ACC112 (cell line): ENCODE measurements around the gene JAM3.
"Not testable (repeated sequence)": the region's sequence is repeated elsewhere in the genome, so short reads cannot be mapped to it uniquely, and the experiment has no call there.

ENCODE experiments used
- H2AFZ ChIP-seq: fragments of 200-600 bp; sonication (generic); one replicate; pipeline ENCODE4 v1.6.0; 2017; ENCODE audit warnings: antibody characterized with exemption, low read length; ENCODE audit not compliant: unreplicated experiment
- H3K27ac ChIP-seq: fragments of 200-600 bp; sonication (generic); 2 replicates; pipeline ENCODE4 v1.5.1; 2014; ENCODE audit warnings: low read depth, mild to moderate bottlenecking, antibody characterized with exemption, low read length, moderate library complexity
- H3K27me3 ChIP-seq: fragments of 200-600 bp; sonication (generic); 2 replicates; pipeline ENCODE4 v1.6.1; 2014; ENCODE audit warnings: mild to moderate bottlenecking, antibody characterized with exemption, low read length, moderate library complexity, mixed read lengths; ENCODE audit not compliant: insufficient read depth
- H3K36me3 ChIP-seq: fragments of 200-600 bp; sonication (generic); 2 replicates; pipeline ENCODE4 v1.6.1; 2016; ENCODE audit warnings: mild to moderate bottlenecking, antibody characterized with exemption, low read length, moderate library complexity, mixed read lengths; ENCODE audit not compliant: insufficient read depth
- H3K4me1 ChIP-seq: fragments of 200-600 bp; sonication (generic); one replicate; pipeline ENCODE4 v1.6.1; 2016; ENCODE audit warnings: low read length, mixed read lengths; ENCODE audit not compliant: insufficient read depth, unreplicated experiment, control insufficient read depth
- H3K4me3 ChIP-seq: fragments of 200-600 bp; sonication (generic); 2 replicates; pipeline ENCODE4 v1.5.1; 2014; ENCODE audit warnings: mild to moderate bottlenecking, low read depth, low read length
- H3K79me2 ChIP-seq: fragments of 200-600 bp; sonication (generic); one replicate; pipeline ENCODE4 v1.6.0; 2016; ENCODE audit warnings: low read length; ENCODE audit not compliant: control insufficient read depth, unreplicated experiment, insufficient read depth

Gene JAM3

GRCh38 chr11:134079317-134079716 is 10.4 kb downstream of the JAM3 start:
- Histone ChIP-seq H3K36me3 (no peaks in the 10 kb centered on the region), H3K27me3 (no peaks in the 10 kb centered on the region), H3K79me2 (peaks cover 6% of the 10 kb centered on the region), H2AFZ (no peak overlapping the region), H3K27ac (no peak overlapping the region), H3K4me3 (no peak overlapping the region), H3K4me1 (peaks cover 4% of the 10 kb centered on the region)

GRCh38 chr11:134081258-134081657 is 12.4 kb downstream of the JAM3 start:
- H3K36me3 ChIP-seq, H3K27me3 ChIP-seq, H3K4me3 ChIP-seq, H3K4me1 ChIP-seq, H2AFZ ChIP-seq, H3K79me2 ChIP-seq, H3K27ac ChIP-seq: not testable (repeated sequence)

GRCh38 chr11:134082990-134083389 is 14.1 kb downstream of the JAM3 start:
- Histone ChIP-seq H2AFZ (no peak overlapping the region), H3K4me1 (no peaks in the 10 kb centered on the region), H3K27ac (no peak overlapping the region), H3K79me2 (peaks cover 4% of the 10 kb centered on the region), H3K4me3 (no peak overlapping the region), H3K27me3 (no peaks in the 10 kb centered on the region), H3K36me3 (no peaks in the 10 kb centered on the region)

- H3K79me2 ChIP-seq = no peaks in the 10 kb centered on the region
Observed at GRCh38 chr11:134086376-134086775, 17.5 kb downstream of the JAM3 start.

GRCh38 chr11:134092006-134092405 is 23.1 kb downstream of the JAM3 start:
- H2AFZ ChIP-seq, H3K4me1 ChIP-seq, H3K4me3 ChIP-seq, H3K27ac ChIP-seq, H3K79me2 ChIP-seq, H3K36me3 ChIP-seq, H3K27me3 ChIP-seq: not testable (repeated sequence)

More at GRCh38 chr11:134086376-134086775, 17.5 kb downstream of the JAM3 start:
- H3K27me3 ChIP-seq = no peaks in the 10 kb centered on the region
- no peaks in the 10 kb centered on the region for H3K36me3 ChIP-seq
- no peak overlapping the region for H3K27ac ChIP-seq
- H2AFZ ChIP-seq = no peak overlapping the region
- H3K4me3 ChIP-seq = no peak overlapping the region
- no peaks in the 10 kb centered on the region for H3K4me1 ChIP-seq

GRCh38 chr11:134097166-134097565 is 28.3 kb downstream of the JAM3 start:
- no peaks in the 10 kb centered on the region for H3K79me2 ChIP-seq
- H3K27ac ChIP-seq = no peak overlapping the region
- no peaks in the 10 kb centered on the region for H3K27me3 ChIP-seq
- no peak overlapping the region for H2AFZ ChIP-seq
- H3K4me3 ChIP-seq = no peak overlapping the region
- H3K36me3 ChIP-seq = no peaks in the 10 kb centered on the region
- H3K4me1 ChIP-seq = no peaks in the 10 kb centered on the region

- Histone ChIP-seq H3K36me3 (no peaks in the 10 kb centered on the region), H3K4me1 (no peaks in the 10 kb centered on the region), H3K27me3 (no peaks in the 10 kb centered on the region), H3K27ac (no peak overlapping the region), H3K4me3 (no peak overlapping the region), H3K79me2 (no peaks in the 10 kb centered on the region), H2AFZ (no peak overlapping the region)
Observed at GRCh38 chr11:134098566-134099184, 29.8 kb downstream of the JAM3 start.

GRCh38 chr11:134100171-134100570 is 31.3 kb downstream of the JAM3 start:
- H3K4me1 ChIP-seq = no peaks in the 10 kb centered on the region
- no peak overlapping the region for H2AFZ ChIP-seq
- H3K27me3 ChIP-seq = no peaks in the 10 kb centered on the region
- H3K36me3 ChIP-seq = no peaks in the 10 kb centered on the region
- H3K79me2 ChIP-seq = no peaks in the 10 kb centered on the region
- H3K27ac ChIP-seq = no peak overlapping the region
- no peak overlapping the region for H3K4me3 ChIP-seq

GRCh38 chr11:134101282-134101681 is 32.4 kb downstream of the JAM3 start:
- Histone ChIP-seq H2AFZ (no peak overlapping the region), H3K79me2 (no peaks in the 10 kb centered on the region)

GRCh38 chr11:134110252-134110815 is 41.5 kb downstream of the JAM3 start:
- no peaks in the 10 kb centered on the region for H3K36me3 ChIP-seq
- H3K27me3 ChIP-seq = no peaks in the 10 kb centered on the region

More at GRCh38 chr11:134101282-134101681, 32.4 kb downstream of the JAM3 start:
- Histone ChIP-seq H3K4me3 (no peak overlapping the region), H3K27me3 (no peaks in the 10 kb centered on the region), H3K4me1 (no peaks in the 10 kb centered on the region), H3K27ac (no peak overlapping the region), H3K36me3 (no peaks in the 10 kb centered on the region)

GRCh38 chr11:134113787-134114186 is 44.9 kb downstream of the JAM3 start:
- not testable (repeated sequence) for H3K36me3 ChIP-seq, H2AFZ ChIP-seq, H3K79me2 ChIP-seq, H3K27me3 ChIP-seq, H3K27ac ChIP-seq, H3K4me3 ChIP-seq, H3K4me1 ChIP-seq

More at GRCh38 chr11:134110252-134110815, 41.5 kb downstream of the JAM3 start:
- H3K27ac ChIP-seq = no peak overlapping the region
- no peaks in the 10 kb centered on the region for H3K79me2 ChIP-seq
- no peak overlapping the region for H3K4me3 ChIP-seq
- H3K4me1 ChIP-seq = no peaks in the 10 kb centered on the region
- no peak overlapping the region for H2AFZ ChIP-seq
